ENCODE data around the gene PM20D2. TPM values are rescaled to one million over a fixed set of nuclear protein-coding genes. Genes with fewer than 3 reads are reported as not detected.

Gene PM20D2
- total and polyA plus RNA-seq, 9 donors: 10.0 to 32.0 (median 25.6) TPM

GRCh38 chr6:89190741-89191140, 44.9 kb downstream of the PM20D2 start:
- Histone ChIP-seq H3K4me3 (no peak overlapping the region), H3K9me3 (no peaks in the 10 kb centered on the region), H3K27me3 (no peaks in the 10 kb centered on the region), H3K27ac (no peak overlapping the region), H3K4me1 (ENCODE audit: insufficient read depth) (no peaks in the 10 kb centered on the region), H3K36me3 (no peaks in the 10 kb centered on the region)
- TF ChIP-seq POLR2A (IDR thresholded peaks at IDR 0.05): no peak
- no peak for TF ChIP-seq EP300 (IDR thresholded peaks at IDR 0.05)
- TF ChIP-seq CTCF (IDR thresholded peaks at IDR 0.05): no peak
- 63 to 72% (median 63%) methylated on average over 5 of the region's 5 CpGs for WGBS, 3 donors
- no peak for DNase-seq
- intact Hi-C loops (cut with DNase I): no loop called here

- H3K27ac ChIP-seq: no peak overlapping the region
- H3K9me3 ChIP-seq: no peaks in the 10 kb centered on the region
- no peaks in the 10 kb centered on the region for H3K27me3 ChIP-seq
- intact Hi-C loops (cut with DNase I): no loop called here
- no peaks in the 10 kb centered on the region for H3K4me1 ChIP-seq (ENCODE audit: insufficient read depth)
- no peaks in the 10 kb centered on the region for H3K36me3 ChIP-seq
- H3K4me3 ChIP-seq: no peak overlapping the region
- TF ChIP-seq POLR2A (IDR thresholded peaks at IDR 0.05) (no peak), CTCF (IDR thresholded peaks at IDR 0.05) (no peak), EP300 (IDR thresholded peaks at IDR 0.05) (no peak)
- WGBS, 3 donors: 93 to 98% (median 93%) methylated on average over 1 of the region's 1 CpG
- DNase-seq: no peak
Measured at GRCh38 chr6:89194559-89194958, 48.7 kb downstream of the PM20D2 start.

GRCh38 chr6:89197141-89197540, 51.3 kb downstream of the PM20D2 start:
- Histone ChIP-seq H3K4me1 (ENCODE audit: insufficient read depth) (no peaks in the 10 kb centered on the region), H3K4me3 (no peak overlapping the region), H3K9me3 (no peaks in the 10 kb centered on the region), H3K27me3 (no peaks in the 10 kb centered on the region), H3K27ac (no peak overlapping the region), H3K36me3 (no peaks in the 10 kb centered on the region)
- intact Hi-C loops (cut with DNase I): no loop called here
- WGBS, 3 donors: 57 to 83% (median 71%) methylated on average over 4 of the region's 4 CpGs
- TF ChIP-seq POLR2A (IDR thresholded peaks at IDR 0.05) (no peak), CTCF (IDR thresholded peaks at IDR 0.05) (no peak), EP300 (IDR thresholded peaks at IDR 0.05) (no peak)
- no peak for DNase-seq

GRCh38 chr6:89198235-89198634, 52.4 kb downstream of the PM20D2 start:
- TF ChIP-seq POLR2A (IDR thresholded peaks at IDR 0.05): no peak
- no peak for TF ChIP-seq EP300 (IDR thresholded peaks at IDR 0.05)
- TF ChIP-seq CTCF (IDR thresholded peaks at IDR 0.05): no peak
- H3K36me3 ChIP-seq: no peaks in the 10 kb centered on the region
- no peak overlapping the region for H3K27ac ChIP-seq
- 74 to 76% (median 75%) methylated on average over 7 of the region's 7 CpGs for WGBS, 3 donors
- intact Hi-C loops (cut with DNase I): no loop called here
- no peak overlapping the region for H3K4me3 ChIP-seq
- no peaks in the 10 kb centered on the region for H3K9me3 ChIP-seq
- no peaks in the 10 kb centered on the region for H3K4me1 ChIP-seq (ENCODE audit: insufficient read depth)
- DNase-seq: no peak
- no peaks in the 10 kb centered on the region for H3K27me3 ChIP-seq

GRCh38 chr6:89199579-89199978, 53.7 kb downstream of the PM20D2 start:
- DNase-seq: no peak
- Histone ChIP-seq H3K27me3 (no peaks in the 10 kb centered on the region), H3K4me3 (no peak overlapping the region), H3K36me3 (no peaks in the 10 kb centered on the region), H3K9me3 (no peaks in the 10 kb centered on the region), H3K4me1 (ENCODE audit: insufficient read depth) (no peaks in the 10 kb centered on the region), H3K27ac (no peak overlapping the region)
- intact Hi-C loops (cut with DNase I): no loop called here
- 76 to 84% (median 82%) methylated on average over 2 of the region's 2 CpGs for WGBS, 3 donors
- TF ChIP-seq CTCF (IDR thresholded peaks at IDR 0.05) (no peak), EP300 (IDR thresholded peaks at IDR 0.05) (no peak), POLR2A (IDR thresholded peaks at IDR 0.05) (no peak)
